Jurkat, Clone E6-1 (cell line): Measurements from ENCODE around the gene LZTFL1. TPM values are rescaled to one million over a fixed set of nuclear protein-coding genes. Genes with fewer than 3 reads are reported as not detected.

Source experiments
- DNase-seq: peaks from one replicate; pipeline ENCODE4 v3.0.0-alpha.2; 2011; ENCODE audit warnings: low read depth, low spot score
- H3K4me3 ChIP-seq: 2 replicates; pipeline ENCODE4 v1.5.1; 2011; ENCODE audit warnings: mild to moderate bottlenecking, low read length, control low read depth, moderate library complexity
- polyA plus RNA-seq: library from polyadenylated mRNA; unstranded; fragments of >200 nt; gene quantifications from one replicate; pipeline ENCODE4 v1.2.1, GENCODE V29; 2012; ENCODE audit warnings: missing spikeins; ENCODE audit not compliant: insufficient read length, insufficient read depth

LZTFL1 gene, protein sequence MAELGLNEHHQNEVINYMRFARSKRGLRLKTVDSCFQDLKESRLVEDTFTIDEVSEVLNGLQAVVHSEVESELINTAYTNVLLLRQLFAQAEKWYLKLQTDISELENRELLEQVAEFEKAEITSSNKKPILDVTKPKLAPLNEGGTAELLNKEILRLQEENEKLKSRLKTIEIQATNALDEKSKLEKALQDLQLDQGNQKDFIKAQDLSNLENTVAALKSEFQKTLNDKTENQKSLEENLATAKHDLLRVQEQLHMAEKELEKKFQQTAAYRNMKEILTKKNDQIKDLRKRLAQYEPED
- polyA plus RNA-seq: 59.6 TPM

DNA sequence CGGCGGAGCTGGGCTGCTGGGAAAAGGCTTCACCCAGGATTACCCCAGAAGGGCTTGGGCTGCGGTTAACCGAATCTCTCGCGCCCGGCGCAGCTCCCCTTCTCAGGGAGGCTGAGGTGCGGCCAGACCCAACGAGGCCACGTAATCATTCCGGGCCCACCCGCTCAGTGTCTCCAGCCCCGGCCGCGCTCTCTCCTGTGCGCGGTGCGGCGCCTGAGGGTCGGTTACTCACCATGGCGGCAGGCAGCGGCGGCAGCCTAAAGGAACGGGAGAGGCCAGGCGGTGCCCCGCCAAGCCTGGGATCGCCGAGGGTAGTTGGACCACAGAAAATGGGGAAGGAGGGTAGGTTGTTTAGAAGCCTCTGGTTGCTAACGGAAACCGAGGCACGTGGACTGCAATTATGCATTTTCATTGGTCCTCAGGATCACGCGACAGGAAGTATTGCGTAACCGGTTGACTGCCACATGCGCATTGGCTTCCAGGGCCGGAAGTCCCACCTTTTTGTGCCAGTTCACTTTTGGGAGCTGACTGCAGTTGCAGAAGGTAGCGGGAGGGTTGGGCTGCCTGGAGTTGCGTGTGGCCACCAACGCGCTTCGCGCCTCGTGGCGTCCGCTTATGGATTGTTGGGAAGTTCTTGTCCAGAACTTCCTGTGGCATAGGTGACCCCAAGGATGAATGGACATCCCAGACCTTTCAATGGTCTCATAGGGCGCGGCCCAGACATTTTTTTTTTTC is at the start of gene LZTFL1:
Gene LZTFL1, minus strand, starts transcription at position 363 of the 735 bp plus-strand sequence. Its CDS starts 128 bp downstream, at position 235.
- DNase-seq: peak; percentile 92
- peak within 1 kb of the TSS; percentile 61 for H3K4me3 ChIP-seq

- no peak overlapping the region for H3K4me3 ChIP-seq
- DNase-seq: peak; percentile 56
Measured at GRCh38 chr3:45890405-45890804, 48.5 kb upstream of the LZTFL1 start.

GRCh38 chr3:45889337-45889736 is 47.4 kb upstream of the LZTFL1 start:
- DNase-seq: no peak
- no peak overlapping the region for H3K4me3 ChIP-seq

- H3K4me3 ChIP-seq: no peak overlapping the region
- DNase-seq: no peak
Measured at GRCh38 chr3:45887759-45888511, 46.0 kb upstream of the LZTFL1 start.

GRCh38 chr3:45887285-45887684 is 45.4 kb upstream of the LZTFL1 start:
- H3K4me3 ChIP-seq: no peak overlapping the region
- no peak for DNase-seq

- no peak within 1 kb of the TSS for H3K4me3 ChIP-seq
- no peak for DNase-seq
Measured at GRCh38 chr3:45885979-45886705, 44.2 kb upstream of the LZTFL1 start, which contains the start of gene CCR9. CCR9 (plus strand) TSS chr3:45886543; CDS start chr3:45894934, 8,391 bp downstream.

- H3K4me3 ChIP-seq: no peak overlapping the region
- no peak for DNase-seq
Measured at GRCh38 chr3:45884368-45885201, 42.7 kb upstream of the LZTFL1 start.

DNA sequence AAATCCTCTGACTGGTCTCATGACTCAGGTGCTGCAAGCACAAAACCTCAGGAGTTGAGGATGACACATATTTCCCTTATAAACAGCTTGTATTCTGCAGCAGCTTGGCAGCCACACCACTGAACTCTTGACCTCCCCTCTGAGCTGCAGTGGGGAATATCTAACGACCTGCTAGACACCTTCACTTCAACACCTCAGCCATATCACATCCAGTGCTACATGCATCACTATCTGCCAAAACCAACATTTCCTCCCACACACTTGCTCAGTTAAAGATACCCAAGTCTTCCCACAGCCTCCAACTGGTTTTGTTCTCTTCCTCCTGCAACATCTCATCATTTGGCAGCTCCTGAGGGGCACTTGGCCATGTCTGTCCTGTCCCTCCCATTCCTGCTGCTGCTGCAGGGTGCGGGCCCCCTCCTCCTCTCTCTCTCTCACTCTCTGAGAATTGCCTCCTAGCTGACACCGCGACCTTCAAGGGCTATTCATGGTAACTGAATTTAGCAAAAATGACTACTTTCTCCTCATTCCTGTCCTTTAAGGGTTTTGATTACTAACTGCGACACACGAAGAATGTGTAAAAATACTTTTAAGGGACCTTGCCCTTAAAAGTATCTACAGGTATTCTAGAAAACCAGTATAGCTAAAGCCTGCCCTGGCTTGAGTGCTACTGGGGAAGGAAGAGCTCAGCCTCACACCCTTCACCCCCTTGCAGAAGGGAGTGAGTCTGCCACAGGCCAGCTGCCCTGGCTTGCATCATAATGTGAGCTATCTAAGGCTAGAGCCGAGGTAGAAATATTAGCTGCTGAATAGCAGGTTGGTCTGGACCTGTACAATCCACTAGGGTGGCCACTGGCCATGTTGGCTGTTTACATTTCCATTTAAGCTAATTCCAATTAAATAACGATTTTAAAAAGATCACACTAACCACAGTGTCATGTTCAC is 39.4 kb upstream of the LZTFL1 start:
- H3K4me3 ChIP-seq: no peak overlapping the region
- DNase-seq: peak; percentile 78

DNA sequence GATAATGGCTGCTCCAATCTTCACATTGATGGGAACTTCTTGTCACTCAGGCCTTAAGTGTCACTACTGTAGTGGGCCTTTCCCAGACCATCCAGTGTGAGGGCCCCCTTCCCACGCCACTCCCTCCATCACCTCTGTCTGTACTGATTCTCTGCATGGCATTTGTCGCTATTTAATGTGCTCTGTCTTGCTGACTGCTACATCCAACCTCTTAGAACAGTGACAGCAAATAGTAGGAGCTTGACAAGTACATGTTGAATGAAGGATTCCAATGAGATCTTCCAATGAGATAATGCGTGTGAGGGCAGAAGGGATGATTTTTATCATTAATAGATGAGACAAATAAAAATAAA is 38.8 kb upstream of the LZTFL1 start:
- DNase-seq: no peak
- H3K4me3 ChIP-seq: no peak overlapping the region

DNA sequence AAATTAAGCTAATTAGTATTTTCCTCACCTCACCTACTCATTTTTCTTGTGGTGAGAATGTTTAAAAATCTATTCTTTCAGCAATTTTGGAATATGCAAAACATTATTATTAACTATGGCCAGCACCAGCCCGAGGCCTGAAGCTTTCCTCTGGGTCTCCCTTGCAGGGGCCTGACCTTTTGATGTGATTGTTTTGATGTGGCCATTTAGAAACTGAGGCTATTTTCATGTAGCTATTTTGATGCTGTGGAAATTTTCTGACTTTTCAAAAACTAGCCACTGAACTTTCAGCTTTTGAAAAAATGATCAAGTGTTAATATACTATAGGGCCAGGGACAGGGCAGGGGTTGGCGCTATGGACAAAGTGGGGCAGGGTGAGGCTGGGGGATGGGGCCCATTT is 36.2 kb upstream of the LZTFL1 start:
- no peak for DNase-seq
- no peak overlapping the region for H3K4me3 ChIP-seq

DNA sequence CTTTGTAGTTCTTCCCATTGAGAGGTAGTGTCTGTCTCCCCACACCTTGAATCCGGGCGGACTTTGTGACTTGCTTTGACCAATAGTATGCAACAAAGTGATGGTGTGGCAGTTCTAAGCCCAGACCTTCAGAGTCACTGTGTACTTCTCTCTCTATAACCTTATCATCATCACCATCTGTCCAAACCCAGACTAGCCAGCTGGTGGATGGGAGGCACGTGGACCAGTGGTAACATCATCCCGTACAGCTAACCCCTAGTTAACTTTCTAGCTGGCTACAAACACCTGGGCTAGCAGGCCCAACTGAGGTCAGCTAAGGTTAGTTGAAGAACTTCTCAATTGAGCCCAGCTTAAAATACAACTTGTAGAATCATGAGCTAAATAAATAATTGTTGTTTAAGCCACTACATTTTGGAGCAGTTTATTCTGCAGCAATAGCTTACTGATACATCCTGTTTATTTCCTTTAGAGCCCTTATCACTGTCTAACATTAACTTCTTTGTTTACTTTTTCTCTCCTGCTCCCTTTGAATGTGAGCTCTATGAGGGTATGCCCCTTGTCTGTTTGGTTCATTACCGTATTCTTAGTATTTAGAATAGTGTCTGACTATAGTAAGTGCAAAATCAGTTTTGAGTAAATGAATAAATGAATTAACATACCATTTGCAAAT is 32.9 kb upstream of the LZTFL1 start:
- H3K4me3 ChIP-seq: no peak overlapping the region
- no peak for DNase-seq

- no peak for DNase-seq
- H3K4me3 ChIP-seq: no peak overlapping the region
Measured at GRCh38 chr3:45873638-45874037, 31.7 kb upstream of the LZTFL1 start.

- no peak for DNase-seq
- H3K4me3 ChIP-seq: no peak overlapping the region
Measured at GRCh38 chr3:45873036-45873435, 31.1 kb upstream of the LZTFL1 start.

GRCh38 chr3:45872569-45872968 is 30.6 kb upstream of the LZTFL1 start:
- H3K4me3 ChIP-seq: no peak overlapping the region
- peak; percentile 44 for DNase-seq

- H3K4me3 ChIP-seq: peak overlapping the region; percentile 11
- peak; percentile 85 for DNase-seq
Measured at GRCh38 chr3:45871780-45872179, 29.9 kb upstream of the LZTFL1 start.

DNA sequence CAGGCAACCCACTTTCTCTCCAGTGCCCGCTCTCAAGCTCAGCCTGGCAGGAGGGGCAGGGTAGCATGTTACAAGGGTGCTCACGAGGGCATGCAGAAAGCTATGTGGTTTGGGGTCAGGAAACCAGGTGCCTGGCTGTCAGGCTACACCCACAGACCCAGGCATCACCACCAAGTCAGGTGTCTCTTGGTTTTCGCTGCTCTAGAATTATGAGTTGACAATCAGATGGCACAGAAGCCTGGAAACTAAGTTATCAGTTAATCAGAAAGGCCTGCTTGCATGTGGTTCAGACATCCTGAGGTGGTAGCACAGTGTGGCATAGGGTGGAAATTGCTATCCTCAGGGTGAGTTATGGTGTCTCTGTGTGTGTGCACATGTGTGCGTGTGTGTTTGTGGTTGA is 28.2 kb upstream of the LZTFL1 start:
- no peak overlapping the region for H3K4me3 ChIP-seq
- peak; percentile 100 for DNase-seq

GRCh38 chr3:45869638-45870037 is 27.7 kb upstream of the LZTFL1 start:
- no peak for DNase-seq
- no peak overlapping the region for H3K4me3 ChIP-seq
